NCI-H2107 treated with DMSO at 0.1 percent for 48 hours (cell line): ENCODE data around the gene SLC22A25.
"Not testable (repeated sequence)": the region's sequence is repeated elsewhere in the genome, so short reads cannot be mapped to it uniquely, and the experiment has no call there.

Experiments
- DNase-seq: peaks from one replicate; lab custom pipeline; 2025; ENCODE audit not compliant: unreplicated experiment; lab: John Stamatoyannopoulos, UW

SLC22A25 gene

GRCh38 chr11:63243533-63243932 is at the start of gene SLC22A25:
Gene SLC22A25 (minus strand): TSS chr11:63243599. CDS start chr11:63229652, 13,947 bp downstream.
- DNase-seq: no peak

GRCh38 chr11:63290285-63290684 is 46.9 kb upstream of the SLC22A25 start:
- DNase-seq: no peak

- no peak for DNase-seq
Measured at GRCh38 chr11:63289658-63290057, 46.3 kb upstream of the SLC22A25 start.

- no peak for DNase-seq
Measured at GRCh38 chr11:63282579-63282978, 39.2 kb upstream of the SLC22A25 start.

GRCh38 chr11:63280920-63281319 is 37.5 kb upstream of the SLC22A25 start:
- no peak for DNase-seq

GRCh38 chr11:63277345-63277943 is 34.0 kb upstream of the SLC22A25 start:
- DNase-seq: no peak

GRCh38 chr11:63274776-63275175 is 31.4 kb upstream of the SLC22A25 start:
- no peak for DNase-seq

GRCh38 chr11:63273685-63274084 is 30.3 kb upstream of the SLC22A25 start:
- DNase-seq: no peak

- no peak for DNase-seq
Measured at GRCh38 chr11:63262547-63262946, 19.1 kb upstream of the SLC22A25 start.

- no peak for DNase-seq
Measured at GRCh38 chr11:63251312-63251711, 7.9 kb upstream of the SLC22A25 start.

- no peak for DNase-seq
Measured at GRCh38 chr11:63250162-63251050, 7.0 kb upstream of the SLC22A25 start.

- DNase-seq: no peak
Measured at GRCh38 chr11:63248966-63249365, 5.6 kb upstream of the SLC22A25 start.

- not testable (repeated sequence) for DNase-seq
Measured at GRCh38 chr11:63247237-63248002, 4.0 kb upstream of the SLC22A25 start.

GRCh38 chr11:63246045-63246444 is 2.6 kb upstream of the SLC22A25 start:
- no peak for DNase-seq

GRCh38 chr11:63244862-63245261 is 1.5 kb upstream of the SLC22A25 start:
- no peak for DNase-seq

GRCh38 chr11:63242089-63242781 is 1.2 kb downstream of the SLC22A25 start:
- DNase-seq: no peak

GRCh38 chr11:63240791-63241379 is 2.5 kb downstream of the SLC22A25 start:
- no peak for DNase-seq

- DNase-seq: no peak
Measured at GRCh38 chr11:63240098-63240497, 3.3 kb downstream of the SLC22A25 start.

GRCh38 chr11:63239254-63239653 is 4.1 kb downstream of the SLC22A25 start:
- no peak for DNase-seq

GRCh38 chr11:63237413-63237812 is 6.0 kb downstream of the SLC22A25 start:
- no peak for DNase-seq
